ENCODE results near the gene PXMP4.

The PXMP4 gene

DNA sequence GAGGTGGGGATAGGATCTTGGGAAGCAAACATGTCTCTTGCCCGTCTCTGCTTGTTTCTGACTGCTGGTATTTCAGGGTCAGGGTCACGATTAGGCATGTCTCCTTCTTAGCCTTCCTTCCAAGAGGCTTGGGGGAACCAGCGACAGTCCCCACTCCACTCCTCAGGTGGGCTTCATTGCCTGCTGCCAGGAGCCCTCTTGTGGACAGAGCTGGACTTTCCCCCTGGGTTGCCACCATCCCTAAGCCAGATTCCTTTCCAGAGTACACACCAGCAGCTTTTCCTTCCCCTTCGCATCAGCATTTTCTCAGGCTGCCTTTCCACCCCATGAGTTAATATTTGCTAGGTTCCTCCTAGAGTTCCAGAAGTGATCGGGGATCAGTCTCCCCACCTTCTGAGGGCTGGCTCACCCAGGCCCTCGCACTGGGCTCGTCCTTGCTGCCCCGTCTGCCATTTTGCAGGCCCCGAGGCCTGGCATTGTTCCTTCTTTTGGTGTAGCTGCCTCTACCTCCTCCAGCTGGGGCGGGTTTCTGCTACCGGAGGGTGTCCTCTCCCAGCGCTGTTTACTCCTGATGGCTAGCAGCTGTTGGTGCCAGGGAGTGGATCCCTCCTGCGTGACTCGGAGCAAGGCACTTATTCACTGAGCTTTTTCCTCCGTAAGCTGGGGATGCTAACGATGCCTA is 66.8 kb downstream of the PXMP4 start:
- peak; percentile 54 for DNase-seq
